ENCODE results near the gene GPS1. TPM values are rescaled to one million over a fixed set of nuclear protein-coding genes. Genes with fewer than 3 reads are reported as not detected.

Gene GPS1
- total RNA-seq, 1 experiment from 2014 or later = 181 TPM

DNA sequence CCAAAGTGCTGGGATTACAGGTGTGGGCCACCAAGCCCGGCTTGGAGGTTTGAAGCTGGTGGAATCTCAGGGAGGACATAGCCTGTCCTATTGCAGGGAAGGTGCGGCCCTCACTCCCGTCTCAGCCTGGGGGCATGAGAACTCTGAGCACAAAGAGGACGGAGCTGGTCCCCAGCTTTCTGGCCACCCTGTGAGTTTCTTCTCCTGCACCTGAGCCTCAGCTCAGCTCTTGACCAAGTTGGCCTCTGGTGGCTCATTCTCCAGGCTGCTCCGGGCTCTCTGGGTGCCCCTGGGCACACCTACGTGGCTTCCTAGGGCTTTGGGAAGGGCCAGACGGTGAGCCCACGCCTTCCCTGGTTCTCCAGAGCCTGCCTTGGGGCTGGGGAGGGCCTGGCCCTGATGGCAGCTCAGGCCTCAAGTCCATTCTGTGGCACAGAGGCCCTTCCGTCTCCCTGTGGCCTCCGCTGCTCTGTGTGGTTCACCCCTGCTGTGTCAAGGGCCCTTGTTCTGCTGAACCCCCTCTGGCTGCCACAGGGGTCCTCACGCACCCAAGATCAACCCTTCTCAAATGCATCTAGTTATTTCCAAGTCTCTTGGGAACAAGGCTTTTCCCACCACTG is 53.2 kb downstream of the GPS1 start:
- no peak for ATAC-seq

More for the DNA sequence above, 53.2 kb downstream of the GPS1 start:
- H3K36me3 Mint-ChIP-seq = no peaks in the 10 kb centered on the region
- peaks cover 53% of the 10 kb centered on the region for H3K4me1 Mint-ChIP-seq
- no peak for TF ChIP-seq TCF7 (CRISPR knock-in tag; IDR thresholded peaks at IDR 0.05; ENCODE audit: low read depth)
- TF ChIP-seq ELF4 (CRISPR knock-in tag; IDR thresholded peaks at IDR 0.05; ENCODE audit: low read depth) = no peak
- no peak for TF ChIP-seq SP1 (CRISPR knock-in tag; conservative IDR thresholded peaks at IDR 0.05)
- TF ChIP-seq, protein P1, sequence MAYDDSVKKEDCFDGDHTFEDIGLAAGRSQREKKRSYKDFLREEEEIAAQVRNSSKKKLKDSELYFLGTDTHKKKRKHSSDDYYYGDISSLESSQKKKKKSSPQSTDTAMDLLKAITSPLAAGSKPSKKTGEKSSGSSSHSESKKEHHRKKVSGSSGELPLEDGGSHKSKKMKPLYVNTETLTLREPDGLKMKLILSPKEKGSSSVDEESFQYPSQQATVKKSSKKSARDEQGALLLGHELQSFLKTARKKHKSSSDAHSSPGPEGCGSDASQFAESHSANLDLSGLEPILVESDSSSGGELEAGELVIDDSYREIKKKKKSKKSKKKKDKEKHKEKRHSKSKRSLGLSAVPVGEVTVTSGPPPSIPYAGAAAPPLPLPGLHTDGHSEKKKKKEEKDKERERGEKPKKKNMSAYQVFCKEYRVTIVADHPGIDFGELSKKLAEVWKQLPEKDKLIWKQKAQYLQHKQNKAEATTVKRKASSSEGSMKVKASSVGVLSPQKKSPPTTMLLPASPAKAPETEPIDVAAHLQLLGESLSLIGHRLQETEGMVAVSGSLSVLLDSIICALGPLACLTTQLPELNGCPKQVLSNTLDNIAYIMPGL (CRISPR knock-in tag; IDR thresholded peaks at IDR 0.05) = no peak
- TF ChIP-seq, protein P2, sequence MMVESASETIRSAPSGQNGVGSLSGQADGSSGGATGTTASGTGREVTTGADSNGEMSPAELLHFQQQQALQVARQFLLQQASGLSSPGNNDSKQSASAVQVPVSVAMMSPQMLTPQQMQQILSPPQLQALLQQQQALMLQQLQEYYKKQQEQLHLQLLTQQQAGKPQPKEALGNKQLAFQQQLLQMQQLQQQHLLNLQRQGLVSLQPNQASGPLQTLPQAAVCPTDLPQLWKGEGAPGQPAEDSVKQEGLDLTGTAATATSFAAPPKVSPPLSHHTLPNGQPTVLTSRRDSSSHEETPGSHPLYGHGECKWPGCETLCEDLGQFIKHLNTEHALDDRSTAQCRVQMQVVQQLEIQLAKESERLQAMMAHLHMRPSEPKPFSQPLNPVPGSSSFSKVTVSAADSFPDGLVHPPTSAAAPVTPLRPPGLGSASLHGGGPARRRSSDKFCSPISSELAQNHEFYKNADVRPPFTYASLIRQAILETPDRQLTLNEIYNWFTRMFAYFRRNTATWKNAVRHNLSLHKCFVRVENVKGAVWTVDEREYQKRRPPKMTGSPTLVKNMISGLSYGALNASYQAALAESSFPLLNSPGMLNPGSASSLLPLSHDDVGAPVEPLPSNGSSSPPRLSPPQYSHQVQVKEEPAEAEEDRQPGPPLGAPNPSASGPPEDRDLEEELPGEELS (CRISPR knock-in tag; IDR thresholded peaks at IDR 0.05) = no peak
- TF ChIP-seq, protein P3, sequence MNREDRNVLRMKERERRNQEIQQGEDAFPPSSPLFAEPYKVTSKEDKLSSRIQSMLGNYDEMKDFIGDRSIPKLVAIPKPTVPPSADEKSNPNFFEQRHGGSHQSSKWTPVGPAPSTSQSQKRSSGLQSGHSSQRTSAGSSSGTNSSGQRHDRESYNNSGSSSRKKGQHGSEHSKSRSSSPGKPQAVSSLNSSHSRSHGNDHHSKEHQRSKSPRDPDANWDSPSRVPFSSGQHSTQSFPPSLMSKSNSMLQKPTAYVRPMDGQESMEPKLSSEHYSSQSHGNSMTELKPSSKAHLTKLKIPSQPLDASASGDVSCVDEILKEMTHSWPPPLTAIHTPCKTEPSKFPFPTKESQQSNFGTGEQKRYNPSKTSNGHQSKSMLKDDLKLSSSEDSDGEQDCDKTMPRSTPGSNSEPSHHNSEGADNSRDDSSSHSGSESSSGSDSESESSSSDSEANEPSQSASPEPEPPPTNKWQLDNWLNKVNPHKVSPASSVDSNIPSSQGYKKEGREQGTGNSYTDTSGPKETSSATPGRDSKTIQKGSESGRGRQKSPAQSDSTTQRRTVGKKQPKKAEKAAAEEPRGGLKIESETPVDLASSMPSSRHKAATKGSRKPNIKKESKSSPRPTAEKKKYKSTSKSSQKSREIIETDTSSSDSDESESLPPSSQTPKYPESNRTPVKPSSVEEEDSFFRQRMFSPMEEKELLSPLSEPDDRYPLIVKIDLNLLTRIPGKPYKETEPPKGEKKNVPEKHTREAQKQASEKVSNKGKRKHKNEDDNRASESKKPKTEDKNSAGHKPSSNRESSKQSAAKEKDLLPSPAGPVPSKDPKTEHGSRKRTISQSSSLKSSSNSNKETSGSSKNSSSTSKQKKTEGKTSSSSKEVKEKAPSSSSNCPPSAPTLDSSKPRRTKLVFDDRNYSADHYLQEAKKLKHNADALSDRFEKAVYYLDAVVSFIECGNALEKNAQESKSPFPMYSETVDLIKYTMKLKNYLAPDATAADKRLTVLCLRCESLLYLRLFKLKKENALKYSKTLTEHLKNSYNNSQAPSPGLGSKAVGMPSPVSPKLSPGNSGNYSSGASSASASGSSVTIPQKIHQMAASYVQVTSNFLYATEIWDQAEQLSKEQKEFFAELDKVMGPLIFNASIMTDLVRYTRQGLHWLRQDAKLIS (CRISPR knock-in tag; IDR thresholded peaks at IDR 0.05; ENCODE audit: borderline replicate concordance) = no peak
- TF ChIP-seq, protein P4, sequence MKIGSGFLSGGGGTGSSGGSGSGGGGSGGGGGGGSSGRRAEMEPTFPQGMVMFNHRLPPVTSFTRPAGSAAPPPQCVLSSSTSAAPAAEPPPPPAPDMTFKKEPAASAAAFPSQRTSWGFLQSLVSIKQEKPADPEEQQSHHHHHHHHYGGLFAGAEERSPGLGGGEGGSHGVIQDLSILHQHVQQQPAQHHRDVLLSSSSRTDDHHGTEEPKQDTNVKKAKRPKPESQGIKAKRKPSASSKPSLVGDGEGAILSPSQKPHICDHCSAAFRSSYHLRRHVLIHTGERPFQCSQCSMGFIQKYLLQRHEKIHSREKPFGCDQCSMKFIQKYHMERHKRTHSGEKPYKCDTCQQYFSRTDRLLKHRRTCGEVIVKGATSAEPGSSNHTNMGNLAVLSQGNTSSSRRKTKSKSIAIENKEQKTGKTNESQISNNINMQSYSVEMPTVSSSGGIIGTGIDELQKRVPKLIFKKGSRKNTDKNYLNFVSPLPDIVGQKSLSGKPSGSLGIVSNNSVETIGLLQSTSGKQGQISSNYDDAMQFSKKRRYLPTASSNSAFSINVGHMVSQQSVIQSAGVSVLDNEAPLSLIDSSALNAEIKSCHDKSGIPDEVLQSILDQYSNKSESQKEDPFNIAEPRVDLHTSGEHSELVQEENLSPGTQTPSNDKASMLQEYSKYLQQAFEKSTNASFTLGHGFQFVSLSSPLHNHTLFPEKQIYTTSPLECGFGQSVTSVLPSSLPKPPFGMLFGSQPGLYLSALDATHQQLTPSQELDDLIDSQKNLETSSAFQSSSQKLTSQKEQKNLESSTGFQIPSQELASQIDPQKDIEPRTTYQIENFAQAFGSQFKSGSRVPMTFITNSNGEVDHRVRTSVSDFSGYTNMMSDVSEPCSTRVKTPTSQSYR (CRISPR knock-in tag; IDR thresholded peaks at IDR 0.05) = no peak
- no peak for TF ChIP-seq NFYB (CRISPR knock-in tag; conservative IDR thresholded peaks at IDR 0.05; ENCODE audit: low read depth)
- TF ChIP-seq ESRRA (CRISPR knock-in tag; IDR thresholded peaks at IDR 0.05; ENCODE audit: borderline replicate concordance) = no peak
- TF ChIP-seq ATF1 (CRISPR knock-in tag; IDR thresholded peaks at IDR 0.05) = no peak
- no peak for TF ChIP-seq MXD4 (CRISPR knock-in tag; IDR thresholded peaks at IDR 0.05; ENCODE audit: borderline replicate concordance)
- TF ChIP-seq, protein P5, sequence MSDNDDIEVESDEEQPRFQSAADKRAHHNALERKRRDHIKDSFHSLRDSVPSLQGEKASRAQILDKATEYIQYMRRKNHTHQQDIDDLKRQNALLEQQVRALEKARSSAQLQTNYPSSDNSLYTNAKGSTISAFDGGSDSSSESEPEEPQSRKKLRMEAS (CRISPR knock-in tag; IDR thresholded peaks at IDR 0.05) = no peak
- no peak for TF ChIP-seq CBFB (CRISPR knock-in tag; IDR thresholded peaks at IDR 0.05; ENCODE audit: low read depth)
- TF ChIP-seq, protein P6, sequence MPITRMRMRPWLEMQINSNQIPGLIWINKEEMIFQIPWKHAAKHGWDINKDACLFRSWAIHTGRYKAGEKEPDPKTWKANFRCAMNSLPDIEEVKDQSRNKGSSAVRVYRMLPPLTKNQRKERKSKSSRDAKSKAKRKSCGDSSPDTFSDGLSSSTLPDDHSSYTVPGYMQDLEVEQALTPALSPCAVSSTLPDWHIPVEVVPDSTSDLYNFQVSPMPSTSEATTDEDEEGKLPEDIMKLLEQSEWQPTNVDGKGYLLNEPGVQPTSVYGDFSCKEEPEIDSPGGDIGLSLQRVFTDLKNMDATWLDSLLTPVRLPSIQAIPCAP (CRISPR knock-in tag; IDR thresholded peaks at IDR 0.05) = no peak
- TF ChIP-seq ZNF671 (CRISPR knock-in tag; IDR thresholded peaks at IDR 0.05) = no peak
- TF ChIP-seq ZNF263 (CRISPR knock-in tag; IDR thresholded peaks at IDR 0.05; ENCODE audit: low read depth) = no peak
- TF ChIP-seq ZNF232 (CRISPR knock-in tag; IDR thresholded peaks at IDR 0.05) = no peak
- TF ChIP-seq, protein P7, sequence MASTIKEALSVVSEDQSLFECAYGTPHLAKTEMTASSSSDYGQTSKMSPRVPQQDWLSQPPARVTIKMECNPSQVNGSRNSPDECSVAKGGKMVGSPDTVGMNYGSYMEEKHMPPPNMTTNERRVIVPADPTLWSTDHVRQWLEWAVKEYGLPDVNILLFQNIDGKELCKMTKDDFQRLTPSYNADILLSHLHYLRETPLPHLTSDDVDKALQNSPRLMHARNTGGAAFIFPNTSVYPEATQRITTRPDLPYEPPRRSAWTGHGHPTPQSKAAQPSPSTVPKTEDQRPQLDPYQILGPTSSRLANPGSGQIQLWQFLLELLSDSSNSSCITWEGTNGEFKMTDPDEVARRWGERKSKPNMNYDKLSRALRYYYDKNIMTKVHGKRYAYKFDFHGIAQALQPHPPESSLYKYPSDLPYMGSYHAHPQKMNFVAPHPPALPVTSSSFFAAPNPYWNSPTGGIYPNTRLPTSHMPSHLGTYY (CRISPR knock-in tag; IDR thresholded peaks at IDR 0.05) = no peak
- H3K4me3 Mint-ChIP-seq = no peak overlapping the region
- ChIA-PET POLR2A (interaction anchor here (1.0 to 1.3 kb wide), 2 partner anchors 41 to 67 kb away, joined by 3 to 5 read pairs; partner anchors contain the start of gene DCXR), CTCF (interaction anchor here (1.5 to 2.8 kb wide), 3 partner anchors 41 to 84 kb away, joined by 3 to 18 read pairs (median 13); partner anchors contain the start of gene RAC3)
- peaks cover 20% of the 10 kb centered on the region for H3K27me3 Mint-ChIP-seq (ENCODE audit: low read depth)
- no peak for DNase-seq (ENCODE audit: low spot score)
- no peaks in the 10 kb centered on the region for H3K9me3 Mint-ChIP-seq
- no peak overlapping the region; the same call in 1 of the 2 replicates for H3K27ac Mint-ChIP-seq
